Measurements from ENCODE around the gene L3MBTL4. TPM values are rescaled to one million over a fixed set of nuclear protein-coding genes. Genes with fewer than 3 reads are reported as not detected.

Gene L3MBTL4
- total RNA-seq, 2 experiments from 2014 or later: 0.27 to 0.33 TPM

DNA sequence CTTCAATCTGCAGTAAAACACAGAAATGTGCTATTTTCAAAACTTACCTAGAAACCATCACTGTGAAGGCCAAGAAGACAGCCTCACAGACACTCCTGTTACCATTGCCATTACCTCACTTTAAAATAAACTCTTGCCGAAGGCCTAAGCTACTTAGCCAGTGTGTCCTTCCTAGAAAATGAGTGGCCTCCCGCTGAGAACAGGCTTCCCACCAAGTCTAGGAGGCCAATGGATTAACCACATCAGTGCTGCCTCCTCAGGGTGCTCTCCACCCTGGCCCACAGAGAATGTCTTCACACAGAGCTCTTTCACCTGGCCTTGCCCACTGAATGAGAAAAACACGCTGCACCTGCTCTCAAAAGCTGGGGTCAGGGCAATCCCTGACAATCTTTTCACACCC lies 47.5 kb downstream of the L3MBTL4 start:
- ChIA-PET POLR2A (no interaction called here), CTCF (no interaction called here)
- no peak for DNase-seq
- H3K4me1 Mint-ChIP-seq: no peaks in the 10 kb centered on the region
- H3K27me3 Mint-ChIP-seq: no peaks in the 10 kb centered on the region
- no peaks in the 10 kb centered on the region for H3K9me3 Mint-ChIP-seq
- H3K36me3 Mint-ChIP-seq (ENCODE audit: low read depth): no peaks in the 10 kb centered on the region
- no peak overlapping the region for H3K4me3 Mint-ChIP-seq
- H3K27ac Mint-ChIP-seq: no peak overlapping the region

- no peaks in the 10 kb centered on the region for H3K4me1 Mint-ChIP-seq
- no peaks in the 10 kb centered on the region for H3K9me3 Mint-ChIP-seq
- no peak for DNase-seq
- H3K4me3 Mint-ChIP-seq: no peak overlapping the region
- ChIA-PET CTCF (no interaction called here), POLR2A (no interaction called here)
- no peaks in the 10 kb centered on the region for H3K36me3 Mint-ChIP-seq (ENCODE audit: low read depth)
- no peaks in the 10 kb centered on the region for H3K27me3 Mint-ChIP-seq
- H3K27ac Mint-ChIP-seq: no peak overlapping the region
These were observed 47.9 kb downstream of the L3MBTL4 start for GRCh38 chr18:6366776-6367175.

- ChIA-PET CTCF (no interaction called here), POLR2A (no interaction called here)
- H3K36me3 Mint-ChIP-seq (ENCODE audit: low read depth): no peaks in the 10 kb centered on the region
- DNase-seq: no peak
- H3K4me1 Mint-ChIP-seq: no peaks in the 10 kb centered on the region
- H3K4me3 Mint-ChIP-seq: no peak overlapping the region
- no peak overlapping the region for H3K27ac Mint-ChIP-seq
- no peaks in the 10 kb centered on the region for H3K27me3 Mint-ChIP-seq
- no peaks in the 10 kb centered on the region for H3K9me3 Mint-ChIP-seq
These were observed 49.3 kb downstream of the L3MBTL4 start for GRCh38 chr18:6365385-6365784.

GRCh38 chr18:6363216-6363615 lies 51.5 kb downstream of the L3MBTL4 start:
- H3K36me3 Mint-ChIP-seq (ENCODE audit: low read depth): no peaks in the 10 kb centered on the region

DNA sequence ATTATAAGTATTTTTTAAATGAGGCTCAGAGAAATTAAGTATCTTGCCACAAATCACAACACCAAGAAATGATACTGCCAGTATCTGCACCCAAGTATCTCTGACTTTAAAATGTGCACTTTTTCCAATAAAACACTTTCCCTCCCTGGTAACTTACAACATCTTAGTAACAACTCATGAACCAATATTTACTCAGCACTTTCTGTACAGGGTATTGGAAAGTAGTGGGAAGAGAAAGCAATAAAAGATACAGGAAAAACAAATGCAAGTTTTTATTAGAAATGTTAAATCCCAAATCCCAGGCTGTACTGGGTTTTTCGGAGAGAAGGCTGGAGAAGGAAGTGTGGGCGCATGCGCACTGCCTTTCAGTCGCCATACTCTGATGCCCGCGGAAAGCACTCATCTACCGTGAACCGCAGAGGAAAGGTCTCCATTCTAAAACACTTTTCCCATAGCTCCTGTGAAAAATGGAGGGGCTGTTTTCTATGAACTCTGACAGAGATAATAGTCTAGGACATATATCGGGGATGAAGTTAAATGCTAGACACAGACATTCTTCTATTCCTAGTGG lies 52.1 kb downstream of the L3MBTL4 start:
- Mint-ChIP-seq H3K4me3 (no peak overlapping the region), H3K9me3 (no peaks in the 10 kb centered on the region), H3K36me3 (ENCODE audit: low read depth) (no peaks in the 10 kb centered on the region), H3K4me1 (no peaks in the 10 kb centered on the region), H3K27ac (no peak overlapping the region), H3K27me3 (no peaks in the 10 kb centered on the region)
- ChIA-PET CTCF (no interaction called here), POLR2A (no interaction called here)
- DNase-seq: no peak

More at GRCh38 chr18:6363216-6363615, 51.5 kb downstream of the L3MBTL4 start:
- DNase-seq: no peak
- no peak overlapping the region for H3K27ac Mint-ChIP-seq
- H3K9me3 Mint-ChIP-seq: no peaks in the 10 kb centered on the region
- no peaks in the 10 kb centered on the region for H3K27me3 Mint-ChIP-seq
- H3K4me3 Mint-ChIP-seq: no peak overlapping the region
- ChIA-PET POLR2A (no interaction called here), CTCF (no interaction called here)
- H3K4me1 Mint-ChIP-seq: no peaks in the 10 kb centered on the region

DNA sequence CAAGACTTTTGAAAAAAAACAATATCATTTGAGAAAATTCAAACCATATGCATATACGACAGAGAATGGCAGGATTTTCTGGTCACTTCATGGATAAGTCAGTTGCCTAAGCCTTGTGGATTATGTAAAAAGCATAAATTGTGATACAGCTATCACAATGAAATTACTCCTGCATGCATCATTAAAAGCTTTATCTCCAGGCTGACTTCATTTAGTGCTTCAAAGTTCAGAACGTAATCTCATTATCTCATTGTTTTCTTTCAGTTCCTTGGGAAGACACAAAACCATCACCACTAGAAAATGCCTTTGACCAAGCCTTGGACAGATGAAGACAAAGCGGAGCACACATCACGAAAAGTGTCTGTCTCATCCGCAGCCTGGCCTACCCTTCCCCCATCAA lies 57.0 kb downstream of the L3MBTL4 start:
- Mint-ChIP-seq H3K4me1 (no peaks in the 10 kb centered on the region), H3K9me3 (no peaks in the 10 kb centered on the region), H3K4me3 (no peak overlapping the region), H3K36me3 (ENCODE audit: low read depth) (no peaks in the 10 kb centered on the region), H3K27ac (no peak overlapping the region), H3K27me3 (no peaks in the 10 kb centered on the region)
- no peak for DNase-seq
- ChIA-PET CTCF (no interaction called here), POLR2A (no interaction called here)

DNA sequence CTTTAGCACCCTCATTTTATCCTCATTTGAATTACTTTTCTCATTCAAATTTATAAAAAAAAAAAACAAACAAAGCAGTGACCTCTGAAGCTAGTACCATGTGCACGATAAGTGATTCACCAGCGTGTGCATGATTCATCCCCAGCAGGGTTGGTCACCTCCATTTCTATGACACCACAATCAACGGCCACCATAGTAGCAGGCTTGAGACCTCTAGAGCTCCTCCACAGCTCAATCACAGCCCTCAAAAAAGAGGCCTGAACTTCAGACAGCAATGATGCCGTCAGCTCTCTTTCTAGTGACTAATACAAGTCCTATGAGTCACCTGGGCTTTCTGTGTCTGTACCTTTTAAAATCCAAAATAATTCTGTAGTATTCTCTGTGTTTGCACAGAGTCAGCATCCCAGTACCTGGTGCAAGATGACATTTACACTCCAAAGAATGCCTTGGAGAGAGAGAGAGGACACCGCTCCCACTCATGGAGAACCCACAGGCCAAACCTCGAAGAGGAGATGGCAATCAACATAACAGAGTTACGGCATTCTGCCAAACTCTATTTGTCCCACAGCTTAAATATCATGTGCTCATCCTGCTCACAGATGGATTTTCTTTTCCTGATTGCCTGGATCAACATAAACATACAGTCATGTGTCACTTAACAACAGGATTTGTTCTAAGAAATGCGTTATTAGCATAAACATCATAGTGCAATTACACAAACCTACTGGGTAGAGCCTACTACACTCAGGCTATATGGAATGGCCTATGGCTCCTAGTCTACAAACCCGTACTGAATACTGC lies 58.7 kb downstream of the L3MBTL4 start:
- H3K36me3 Mint-ChIP-seq (ENCODE audit: low read depth): no peaks in the 10 kb centered on the region

DNA sequence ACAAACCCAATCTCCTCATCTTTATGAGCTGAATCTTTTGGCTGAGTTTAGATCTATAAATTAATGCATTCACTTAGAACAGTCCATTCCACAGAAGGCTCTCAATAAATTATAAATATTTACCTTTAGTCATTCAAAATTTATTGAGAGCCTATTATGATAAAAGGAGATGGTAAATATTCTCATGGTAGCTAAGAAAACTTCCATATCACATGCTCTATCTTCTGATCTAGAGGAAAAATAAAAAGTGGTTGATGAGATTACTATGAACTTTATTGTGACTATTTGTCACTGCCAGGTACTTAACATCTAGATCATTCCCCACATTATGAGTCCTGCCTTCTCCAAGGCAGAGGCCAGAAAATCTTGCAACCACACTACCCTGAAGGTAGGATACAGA lies 62.4 kb downstream of the L3MBTL4 start:
- H3K27me3 Mint-ChIP-seq: no peaks in the 10 kb centered on the region
- H3K9me3 Mint-ChIP-seq: no peaks in the 10 kb centered on the region
- no peak for DNase-seq
- H3K36me3 Mint-ChIP-seq (ENCODE audit: low read depth): no peaks in the 10 kb centered on the region
- ChIA-PET CTCF (interaction anchor here (0.7 kb wide), 1 partner anchor 906 kb away, joined by 3 read pairs; no protein-coding TSS in a partner anchor), POLR2A (no interaction called here)
- no peak overlapping the region for H3K4me3 Mint-ChIP-seq
- no peaks in the 10 kb centered on the region for H3K4me1 Mint-ChIP-seq
- no peak overlapping the region for H3K27ac Mint-ChIP-seq

More for the DNA sequence above, 58.7 kb downstream of the L3MBTL4 start:
- Mint-ChIP-seq H3K4me3 (no peak overlapping the region), H3K9me3 (no peaks in the 10 kb centered on the region), H3K27ac (no peak overlapping the region), H3K27me3 (no peaks in the 10 kb centered on the region), H3K4me1 (no peaks in the 10 kb centered on the region)
- POLR2A ChIA-PET: no interaction called here
- no peak for DNase-seq
- CTCF ChIA-PET: no interaction called here

- H3K27me3 Mint-ChIP-seq: no peaks in the 10 kb centered on the region
- peaks cover 7% of the 10 kb centered on the region for H3K9me3 Mint-ChIP-seq
- H3K4me1 Mint-ChIP-seq: no peaks in the 10 kb centered on the region
- H3K4me3 Mint-ChIP-seq: no peak overlapping the region
- POLR2A ChIA-PET: no interaction called here
- no peak for DNase-seq
- no peaks in the 10 kb centered on the region for H3K36me3 Mint-ChIP-seq (ENCODE audit: low read depth)
- CTCF ChIA-PET: interaction anchor here (0.7 kb wide), 1 partner anchor 15 kb away, joined by 3 read pairs; no protein-coding TSS in a partner anchor
- no peak overlapping the region for H3K27ac Mint-ChIP-seq
These were observed 71.7 kb downstream of the L3MBTL4 start for GRCh38 chr18:6342990-6343389.

- peaks cover 7% of the 10 kb centered on the region for H3K9me3 Mint-ChIP-seq
- H3K27ac Mint-ChIP-seq: no peak overlapping the region
- no peak for DNase-seq
- no peaks in the 10 kb centered on the region for H3K27me3 Mint-ChIP-seq
- H3K4me1 Mint-ChIP-seq: no peaks in the 10 kb centered on the region
- ChIA-PET POLR2A (no interaction called here), CTCF (no interaction called here)
- H3K36me3 Mint-ChIP-seq (ENCODE audit: low read depth): no peaks in the 10 kb centered on the region
- no peak overlapping the region for H3K4me3 Mint-ChIP-seq
These were observed 73.0 kb downstream of the L3MBTL4 start for GRCh38 chr18:6341709-6342108.

GRCh38 chr18:6341303-6341702 lies 73.4 kb downstream of the L3MBTL4 start:
- no peaks in the 10 kb centered on the region for H3K27me3 Mint-ChIP-seq
- no peak overlapping the region for H3K4me3 Mint-ChIP-seq
- no peaks in the 10 kb centered on the region for H3K4me1 Mint-ChIP-seq
- no peak for DNase-seq
- no peaks in the 10 kb centered on the region for H3K36me3 Mint-ChIP-seq (ENCODE audit: low read depth)
- ChIA-PET CTCF (no interaction called here), POLR2A (no interaction called here)
- no peak overlapping the region for H3K27ac Mint-ChIP-seq
- peaks cover 7% of the 10 kb centered on the region for H3K9me3 Mint-ChIP-seq

DNA sequence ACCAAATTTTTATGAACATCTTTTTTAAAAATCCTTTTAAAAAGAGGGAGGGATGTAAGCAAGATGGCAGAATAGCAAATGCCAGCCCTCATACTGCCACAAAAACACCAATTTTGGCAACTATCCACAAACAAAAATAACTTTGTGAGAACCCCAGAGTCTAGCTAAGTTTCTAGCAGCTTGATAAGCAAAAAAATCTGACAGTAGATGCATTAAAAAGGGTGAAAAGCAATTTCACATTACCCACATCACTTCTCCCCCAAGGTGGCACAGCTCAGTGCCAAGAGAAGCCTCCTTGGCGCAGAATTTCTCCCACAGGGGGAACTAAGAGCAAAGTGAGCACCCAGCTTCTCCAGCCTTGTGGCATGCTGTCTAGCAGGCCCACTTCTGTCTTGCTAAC lies 74.6 kb downstream of the L3MBTL4 start:
- Mint-ChIP-seq H3K27me3 (no peaks in the 10 kb centered on the region), H3K36me3 (ENCODE audit: low read depth) (no peaks in the 10 kb centered on the region), H3K27ac (no peak overlapping the region), H3K4me1 (no peaks in the 10 kb centered on the region), H3K4me3 (no peak overlapping the region), H3K9me3 (peaks cover 7% of the 10 kb centered on the region)
- ChIA-PET CTCF (no interaction called here), POLR2A (no interaction called here)
- DNase-seq: no peak

DNA sequence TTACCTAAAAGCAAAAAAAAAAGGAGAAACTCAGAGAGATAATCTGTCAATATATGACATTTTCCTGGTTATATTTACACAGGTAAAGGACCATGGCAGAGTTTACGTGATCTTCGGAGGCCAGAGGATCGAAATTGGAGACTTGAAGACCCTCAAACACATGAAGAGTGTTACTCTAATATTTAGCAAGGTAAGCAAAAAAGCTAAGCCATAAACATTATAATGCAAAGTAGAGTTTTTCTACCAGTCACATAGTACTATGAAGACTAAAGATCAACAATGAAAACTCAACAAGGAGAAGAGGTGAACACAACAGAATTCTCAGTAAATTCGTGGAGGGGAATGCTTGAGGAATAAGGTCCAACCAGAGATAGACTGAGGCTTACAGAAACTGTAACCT lies 78.5 kb downstream of the L3MBTL4 start:
- ChIA-PET POLR2A (no interaction called here), CTCF (no interaction called here)
- no peaks in the 10 kb centered on the region for H3K4me1 Mint-ChIP-seq
- H3K9me3 Mint-ChIP-seq: peaks cover 2% of the 10 kb centered on the region
- DNase-seq: no peak
- no peak overlapping the region for H3K4me3 Mint-ChIP-seq
- H3K27ac Mint-ChIP-seq: no peak overlapping the region
- H3K27me3 Mint-ChIP-seq: no peaks in the 10 kb centered on the region
- H3K36me3 Mint-ChIP-seq (ENCODE audit: low read depth): no peaks in the 10 kb centered on the region

DNA sequence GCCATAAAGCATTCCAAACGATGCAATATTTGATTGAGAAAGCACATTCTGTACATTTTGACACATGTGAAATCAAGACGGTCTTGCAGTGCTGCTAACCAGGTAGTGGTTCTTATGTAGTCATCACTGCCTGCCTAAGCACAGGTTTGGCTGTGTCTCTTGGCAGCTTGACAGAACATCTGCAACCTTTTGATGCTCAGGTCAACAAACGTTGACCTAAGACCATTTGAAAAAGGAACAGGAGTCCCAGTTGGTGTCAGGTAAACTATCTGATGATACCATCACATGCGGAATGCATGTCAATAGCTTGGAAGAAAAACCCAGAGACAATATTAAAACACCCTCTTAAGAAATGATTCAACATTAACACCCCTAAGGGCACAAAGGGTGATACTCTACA lies 80.7 kb downstream of the L3MBTL4 start:
- no peaks in the 10 kb centered on the region for H3K36me3 Mint-ChIP-seq (ENCODE audit: low read depth)
- H3K4me1 Mint-ChIP-seq: no peaks in the 10 kb centered on the region
- POLR2A ChIA-PET: no interaction called here
- H3K27me3 Mint-ChIP-seq: no peaks in the 10 kb centered on the region
- no peak overlapping the region for H3K27ac Mint-ChIP-seq
- no peak overlapping the region for H3K4me3 Mint-ChIP-seq
- no peaks in the 10 kb centered on the region for H3K9me3 Mint-ChIP-seq
- CTCF ChIA-PET: interaction anchor here (0.6 kb wide), 1 partner anchor 20 kb away, joined by 3 read pairs; no protein-coding TSS in a partner anchor
- no peak for DNase-seq

All from activated CD4-positive, alpha-beta T cell treated with anti-CD3 and anti-CD28 coated beads, Interleukin-2, amount 10 ng/mL, durations not matched to agents 7 days and 5 days (primary cell).